ENCODE data around the gene STARD7.
"Not testable (repeated sequence)": the region's sequence is repeated elsewhere in the genome, so short reads cannot be mapped to it uniquely, and the experiment has no call there.

Gene STARD7

DNA sequence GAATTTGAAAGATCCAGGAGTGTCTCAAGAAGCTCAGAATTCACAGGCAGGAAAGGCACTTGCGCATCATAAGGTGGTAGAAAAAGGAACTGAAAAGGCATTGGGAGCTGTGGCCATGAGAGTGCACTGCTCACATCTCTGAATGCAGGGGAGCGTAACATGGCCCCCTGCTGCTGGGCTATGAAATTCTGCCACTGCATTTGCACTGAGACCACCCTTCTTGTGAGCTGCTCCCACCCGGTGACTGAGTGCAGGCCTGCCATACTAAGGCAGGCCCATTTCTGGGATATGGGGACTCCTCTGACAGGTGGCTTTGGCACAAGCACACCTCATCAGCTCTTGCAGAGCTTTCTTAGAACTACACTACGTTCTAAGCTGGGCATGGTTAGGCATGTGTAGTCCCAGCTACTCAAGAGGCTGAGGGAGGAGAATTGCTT, 25.3 kb upstream of the STARD7 start:
- no peak for DNase-seq (ENCODE audit: low read depth)

DNA sequence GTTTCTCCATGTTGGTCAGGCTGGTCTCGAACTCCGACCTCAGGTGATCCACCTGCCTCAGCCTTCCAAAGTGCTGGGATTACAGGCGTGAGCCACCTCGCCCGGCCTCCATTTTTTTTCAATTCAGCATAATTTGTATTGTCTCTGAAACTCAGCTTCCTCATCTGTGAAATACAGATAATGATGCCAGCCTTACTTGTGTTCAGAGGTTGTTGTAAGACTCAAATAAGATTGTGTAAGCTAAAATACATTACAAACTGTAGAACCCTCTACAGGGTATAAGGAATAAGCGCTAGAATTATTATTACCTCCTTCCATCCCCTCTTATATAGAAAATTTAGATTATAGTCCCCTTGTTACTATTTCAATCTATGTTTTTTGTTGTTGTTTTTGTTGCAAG, 24.8 kb upstream of the STARD7 start:
- DNase-seq (ENCODE audit: low read depth): no peak

DNA sequence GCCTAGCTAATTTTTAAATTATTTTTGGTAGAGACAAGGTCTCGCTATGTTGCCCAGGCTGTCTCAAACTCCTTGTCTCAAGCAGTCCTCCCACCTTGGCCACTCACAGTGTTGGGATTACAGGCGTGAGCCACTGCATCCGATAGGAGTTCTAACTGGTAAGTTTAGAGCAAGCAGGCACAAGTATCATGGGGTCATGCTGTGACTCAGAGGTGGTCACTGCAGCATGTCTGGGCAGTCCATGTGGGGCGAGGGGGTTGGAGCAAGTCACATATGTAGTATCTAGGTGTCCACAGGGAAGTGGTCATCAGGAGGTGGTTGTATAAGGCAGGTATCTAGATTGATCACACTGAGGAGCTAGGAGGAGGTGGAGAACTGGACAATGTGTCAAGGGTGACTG, 22.7 kb upstream of the STARD7 start:
- no peak for DNase-seq (ENCODE audit: low read depth)

- DNase-seq (ENCODE audit: low read depth): no peak
These were observed 16.4 kb upstream of the STARD7 start for GRCh38 chr2:96225016-96225533.

GRCh38 chr2:96221106-96221505, 12.5 kb upstream of the STARD7 start:
- DNase-seq (ENCODE audit: low read depth): not testable (repeated sequence)

DNA sequence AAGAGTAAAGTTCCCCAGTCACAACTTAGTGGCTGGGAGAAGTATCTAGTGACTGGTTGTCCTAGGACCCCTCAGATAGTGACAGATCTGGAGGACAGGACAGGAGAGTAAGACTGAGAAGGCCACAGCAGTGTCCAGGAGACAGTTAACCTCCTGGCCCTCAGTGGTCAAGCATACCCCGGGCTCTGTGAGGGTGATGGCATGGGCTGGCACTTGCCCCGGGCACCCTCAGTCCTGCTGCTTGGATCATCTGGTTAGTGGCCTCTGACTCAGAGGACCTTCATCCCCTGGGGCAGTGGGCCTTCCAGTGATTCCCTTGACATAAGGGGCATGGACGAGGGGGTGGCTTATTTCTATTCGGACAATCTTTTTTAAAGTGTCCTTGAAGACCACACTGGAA, 11.3 kb upstream of the STARD7 start:
- not testable (repeated sequence) for DNase-seq (ENCODE audit: low read depth)

DNA sequence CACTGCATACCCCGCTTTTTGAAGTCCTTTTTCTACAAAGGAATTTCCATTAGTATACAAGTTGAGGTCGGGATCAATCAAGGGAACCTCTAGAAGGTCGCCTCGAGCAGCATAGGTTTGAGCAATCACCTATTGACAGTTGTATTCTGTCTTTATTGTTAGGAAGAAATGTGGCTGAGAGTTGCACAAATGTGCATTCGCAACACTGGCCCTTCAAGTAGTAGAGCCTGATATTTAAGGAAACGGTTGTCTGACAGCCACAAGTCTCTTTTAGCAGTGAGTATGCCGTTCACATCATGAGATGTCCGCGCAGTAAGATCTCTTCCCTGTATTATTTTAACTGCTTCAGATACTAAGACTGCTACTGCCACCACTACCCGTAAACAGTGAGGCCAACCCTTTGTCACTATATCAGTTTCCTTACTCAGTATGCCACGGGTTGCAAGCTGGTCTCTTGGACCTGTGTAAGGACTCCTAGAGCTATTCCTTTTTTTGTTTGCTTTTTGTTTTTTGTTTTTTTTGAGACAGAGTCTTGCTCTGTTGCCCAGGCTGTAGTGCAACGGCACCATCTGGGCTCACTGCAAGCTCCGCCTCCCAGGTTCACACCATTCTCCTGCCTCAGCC, 10.0 kb upstream of the STARD7 start:
- no peak for DNase-seq (ENCODE audit: low read depth)

DNA sequence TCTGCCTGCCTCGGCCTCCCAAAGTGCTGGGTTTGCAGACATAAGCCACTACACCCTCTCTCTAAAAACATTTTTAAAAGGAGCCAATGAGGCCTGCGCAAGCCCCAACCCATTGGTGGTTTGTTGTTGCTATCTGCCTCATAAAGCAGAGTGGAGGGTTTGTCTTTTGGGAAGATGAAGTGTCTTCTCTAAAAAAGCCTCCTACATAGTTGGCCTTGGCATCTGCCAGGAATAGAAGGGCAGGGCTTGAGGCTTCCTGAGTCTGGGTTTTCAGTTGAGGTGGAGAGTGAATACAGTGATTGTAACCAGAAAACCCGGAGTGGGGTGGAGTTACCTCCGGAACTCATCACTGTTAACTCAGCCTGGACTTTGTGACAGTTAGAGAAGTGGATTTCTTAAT, 5.9 kb upstream of the STARD7 start:
- no peak for DNase-seq (ENCODE audit: low read depth)

DNA sequence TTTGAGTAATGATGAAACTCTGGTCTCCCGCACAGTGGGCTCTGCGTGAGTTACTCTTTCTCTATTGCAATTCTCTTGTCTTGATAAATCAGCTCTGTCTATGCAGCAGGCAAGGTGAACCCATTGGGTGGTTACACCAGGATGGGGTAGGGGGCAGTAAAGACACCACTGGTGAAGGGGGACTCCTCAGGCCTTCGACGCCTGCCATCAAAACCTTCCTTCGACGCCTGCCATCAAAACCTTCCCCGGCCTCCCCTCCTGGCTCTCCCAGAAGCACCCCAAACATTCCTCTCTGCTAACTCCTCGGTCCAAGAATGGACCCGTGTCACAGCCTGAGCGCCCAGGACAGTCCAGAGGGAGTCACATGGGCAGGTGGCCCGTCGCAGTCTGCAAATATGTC, 4.8 kb upstream of the STARD7 start:
- DNase-seq (ENCODE audit: low read depth): no peak

DNA sequence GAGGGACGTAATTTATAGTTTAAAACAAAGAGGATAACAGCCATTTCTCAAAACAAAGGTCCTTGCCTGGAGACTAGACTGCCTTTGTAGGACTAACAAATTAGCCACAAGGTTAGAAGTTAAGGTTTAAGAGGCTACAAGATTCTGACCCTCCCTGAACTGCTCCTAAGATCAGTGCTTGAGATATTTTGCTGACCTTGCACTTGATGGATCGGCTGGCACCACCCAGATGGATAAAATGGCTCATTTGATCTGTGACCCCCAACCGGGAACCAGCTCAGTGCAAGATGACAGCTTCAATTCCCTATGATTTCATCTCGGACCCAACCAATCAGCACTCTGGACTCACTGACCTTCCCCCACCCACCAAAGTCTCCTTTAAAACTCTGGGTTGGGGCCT, 3.7 kb upstream of the STARD7 start:
- DNase-seq (ENCODE audit: low read depth): no peak

DNA sequence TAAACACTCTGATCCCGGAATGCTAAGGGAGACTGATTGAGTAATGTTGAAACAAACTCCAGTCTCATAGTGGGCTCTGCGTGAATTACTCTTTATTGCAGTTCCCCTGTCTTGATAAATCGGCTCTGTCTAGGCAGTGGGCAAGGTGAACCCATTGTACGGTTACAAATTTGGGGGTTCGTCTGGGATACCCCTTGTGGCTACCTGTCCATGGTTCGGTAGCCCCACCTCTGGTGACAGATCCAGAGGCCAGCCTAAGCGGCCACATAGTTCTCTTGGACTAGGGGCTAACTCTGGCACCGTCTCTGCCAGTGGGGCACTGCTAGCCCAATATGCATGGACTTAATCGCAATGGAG, 1.1 kb upstream of the STARD7 start:
- DNase-seq (ENCODE audit: low read depth): no peak

DNA sequence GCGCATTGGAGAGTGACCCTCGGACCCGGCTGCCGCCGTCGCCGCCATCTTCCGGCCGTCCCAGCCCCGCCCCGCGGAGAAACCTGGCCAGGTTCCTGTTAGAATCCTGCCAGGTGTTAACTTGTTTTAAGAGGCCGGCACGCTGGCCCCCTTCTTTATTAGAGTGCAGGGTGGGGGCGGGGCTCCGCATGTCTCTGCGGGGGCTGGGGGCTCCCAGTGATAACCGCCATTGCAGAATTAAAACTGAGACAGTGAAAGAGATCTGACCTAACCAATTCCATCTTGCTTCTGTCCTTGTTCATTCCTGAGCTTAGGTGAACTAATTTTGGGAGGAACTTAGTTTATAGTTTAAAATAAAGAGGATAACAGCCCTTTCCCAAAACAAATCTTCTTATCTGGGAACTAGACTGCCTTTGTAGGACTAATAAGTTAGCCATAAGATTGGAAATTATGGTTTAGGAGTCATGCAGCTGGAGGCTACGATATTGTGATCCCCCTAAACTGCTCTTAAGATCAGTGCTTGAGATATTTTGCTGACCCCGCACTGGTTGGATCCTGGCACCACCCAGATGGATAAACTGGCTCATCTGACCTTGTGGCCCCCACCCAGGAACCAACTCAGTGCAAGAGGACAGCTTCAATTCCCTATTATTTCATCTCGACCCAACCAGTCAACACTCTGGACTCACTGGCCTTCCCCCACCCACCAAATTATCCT, 543 bp upstream of the STARD7 start:
- DNase-seq (ENCODE audit: low read depth): no peak

DNA sequence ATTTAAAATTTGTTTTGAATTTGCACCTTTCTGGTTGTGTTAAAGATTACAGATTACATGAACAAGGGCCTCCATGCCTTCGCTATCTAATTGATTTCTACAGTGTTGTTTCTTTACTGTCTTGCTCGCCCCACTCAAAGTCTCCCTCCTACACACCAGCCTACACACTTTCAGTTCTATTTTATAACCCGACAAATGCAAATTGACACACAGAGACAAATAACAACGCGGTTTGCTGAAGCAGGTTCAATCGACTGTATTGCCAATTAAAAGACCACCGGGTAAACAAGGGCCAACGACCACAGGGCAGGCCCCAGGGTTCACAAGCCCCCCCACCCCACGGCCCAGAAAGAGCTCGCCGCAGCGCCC, 869 bp downstream of the STARD7 start:
- DNase-seq (ENCODE audit: low read depth): no peak

- DNase-seq (ENCODE audit: low read depth): no peak
These were observed 1.4 kb downstream of the STARD7 start for GRCh38 chr2:96207073-96207773.

GRCh38 chr2:96205888-96206287, 2.7 kb downstream of the STARD7 start:
- DNase-seq (ENCODE audit: low read depth): no peak

- DNase-seq (ENCODE audit: low read depth): no peak
These were observed 3.6 kb downstream of the STARD7 start for GRCh38 chr2:96204836-96205624.

- no peak for DNase-seq (ENCODE audit: low read depth)
These were observed 5.2 kb downstream of the STARD7 start for GRCh38 chr2:96203130-96204028.

DNA sequence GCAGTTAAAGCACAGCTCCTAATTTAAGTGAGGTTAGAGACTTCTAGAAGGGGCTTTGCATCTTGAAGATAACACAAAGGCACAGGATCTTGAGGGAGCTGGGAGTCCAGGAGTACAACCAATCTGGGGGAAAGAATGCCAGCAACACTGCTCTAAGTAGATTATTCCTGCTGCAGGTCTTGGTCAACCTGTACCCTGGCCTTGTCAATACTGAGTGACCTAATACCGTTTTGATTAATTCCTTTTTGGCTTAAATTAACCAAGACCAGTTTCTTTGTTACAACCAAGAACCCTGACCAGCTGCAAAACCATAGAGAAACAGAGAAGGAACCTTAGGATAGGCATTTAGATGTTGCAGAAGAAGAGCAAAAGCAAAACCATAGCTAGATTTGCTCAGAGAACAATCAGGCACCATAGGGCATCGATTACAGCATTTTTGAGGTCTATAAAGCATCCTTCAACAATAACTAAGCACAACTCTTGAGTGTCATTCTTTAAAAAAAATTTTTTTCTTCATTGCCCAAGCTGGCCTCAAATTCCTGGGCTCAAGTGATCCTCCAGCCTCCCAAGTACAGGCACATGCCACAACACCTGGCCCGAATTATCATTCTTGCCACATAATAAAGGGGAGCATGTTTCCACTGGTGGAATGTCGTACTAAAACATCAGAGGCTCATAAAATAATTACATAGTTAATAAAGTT, 6.3 kb downstream of the STARD7 start:
- no peak for DNase-seq (ENCODE audit: low read depth)

- no peak for DNase-seq (ENCODE audit: low read depth)
These were observed 7.3 kb downstream of the STARD7 start for GRCh38 chr2:96201338-96201737.

GRCh38 chr2:96198921-96199320, 9.7 kb downstream of the STARD7 start:
- DNase-seq (ENCODE audit: low read depth): no peak

Measured in HS-27A (cell line).